ENCODE measurements around the gene PRKCD. TPM values are rescaled to one million over a fixed set of nuclear protein-coding genes. Genes with fewer than 3 reads are reported as not detected.

PRKCD gene
- polyA plus RNA-seq, 3 donors = 123 to 329 (median 158) TPM

- H4K20me1 ChIP-seq (ENCODE audit: insufficient read depth, low read length) = no peaks in the 10 kb centered on the region
- H3K9me3 Mint-ChIP-seq = no peaks in the 10 kb centered on the region
- H3K4me1 Mint-ChIP-seq = peaks cover 39% of the 10 kb centered on the region
- no peak for TF ChIP-seq CTCF (IDR thresholded peaks at IDR 0.05)
- peak overlapping the region; percentile 82 to 96 (median 95) for H3K4me3 ChIP-seq (replicated peaks in 1 of 3; ENCODE audit: low read depth in 2 of 3, low read length in 3 of 3)
- H3K9ac ChIP-seq (ENCODE audit: insufficient read depth, low read length, poor library complexity, severe bottlenecking) = peak overlapping the region; percentile 97
- H3K4me2 ChIP-seq (replicated peaks; ENCODE audit: extremely low read depth, low read length, poor library complexity, severe bottlenecking) = peak overlapping the region; percentile 93
- peaks cover 51% of the 10 kb centered on the region for H3K79me2 ChIP-seq (ENCODE audit: insufficient read depth, low read length)
- 100% methylated on average over 2 of the region's 3 CpGs for WGBS (ENCODE audit: insufficient coverage)
- peaks cover 11 to 28% of the 10 kb centered on the region in 2 donors for H3K36me3 ChIP-seq (replicated peaks in 1 of 2; ENCODE audit: control insufficient read depth in 1 of 2, insufficient read depth in 2 of 2, low read length in 2 of 2)
- intact Hi-C loops (cut with micrococcal nuclease) = no loop called here
- peaks cover 35 to 50% of the 10 kb centered on the region in 2 donors for H3K4me1 ChIP-seq (ENCODE audit: control insufficient read depth in 1 of 2, insufficient read depth in 2 of 2, low read length in 2 of 2)
- H3K27me3 Mint-ChIP-seq (ENCODE audit: low read depth in 3 of 3) = no peaks in the 10 kb centered on the region
- H3K27ac ChIP-seq (ENCODE audit: low read depth in 1 of 2, low read length in 2 of 2) = peak overlapping the region in 1 of 2 donors; percentile 100
- DNase-seq = no peak
- H3K36me3 Mint-ChIP-seq = peaks cover 24 to 26% of the 10 kb centered on the region in 2 donors
- peak overlapping the region; percentile 78 to 94 for H3K4me3 Mint-ChIP-seq
- H3K9me3 ChIP-seq (replicated peaks in 1 of 2; ENCODE audit: control insufficient read depth in 1 of 2, insufficient read depth in 1 of 2, low read length in 2 of 2) = no peaks in the 10 kb centered on the region
- H3K27ac Mint-ChIP-seq = peak overlapping the region in 6 of 7 donors; percentile 98 to 100 (median 99)
- peak overlapping the region; percentile 92 for H2AFZ ChIP-seq (ENCODE audit: insufficient read depth, low read depth, low read length, poor library complexity, severe bottlenecking)
- no peaks in the 10 kb centered on the region for H3K27me3 ChIP-seq (ENCODE audit: control insufficient read depth in 2 of 2, insufficient read depth in 2 of 2, low read length in 2 of 2)
These were observed 31.7 kb upstream of the PRKCD start for GRCh38 chr3:53129344-53129743.

- peaks cover 14 to 16% of the 10 kb centered on the region in 2 donors for H3K36me3 Mint-ChIP-seq
- Histone ChIP-seq H3K27me3 (ENCODE audit: control insufficient read depth in 2 of 2, insufficient read depth in 2 of 2, low read length in 2 of 2) (no peaks in the 10 kb centered on the region), H3K79me2 (ENCODE audit: insufficient read depth, low read length) (peaks cover 49% of the 10 kb centered on the region), H3K4me1 (ENCODE audit: control insufficient read depth in 1 of 2, insufficient read depth in 2 of 2, low read length in 2 of 2) (peaks cover 35 to 49% of the 10 kb centered on the region in 2 donors), H4K20me1 (ENCODE audit: insufficient read depth, low read length) (no peaks in the 10 kb centered on the region), H3K4me3 (replicated peaks in 1 of 3; ENCODE audit: low read depth in 2 of 3, low read length in 3 of 3) (peak within 1 kb of the TSS; percentile 82 to 96 (median 95)), H3K27ac (ENCODE audit: low read depth in 1 of 2, low read length in 2 of 2) (peak within 1 kb of the TSS; percentile 95 to 100), H3K9me3 (replicated peaks in 1 of 2; ENCODE audit: control insufficient read depth in 1 of 2, insufficient read depth in 1 of 2, low read length in 2 of 2) (no peaks in the 10 kb centered on the region), H3K9ac (ENCODE audit: insufficient read depth, low read length, poor library complexity, severe bottlenecking) (peak within 1 kb of the TSS; percentile 97), H3K4me2 (replicated peaks; ENCODE audit: extremely low read depth, low read length, poor library complexity, severe bottlenecking) (peak within 1 kb of the TSS; percentile 93), H2AFZ (ENCODE audit: insufficient read depth, low read depth, low read length, poor library complexity, severe bottlenecking) (peak within 1 kb of the TSS; percentile 92), H3K36me3 (replicated peaks in 1 of 2; ENCODE audit: control insufficient read depth in 1 of 2, insufficient read depth in 2 of 2, low read length in 2 of 2) (peaks cover 4 to 17% of the 10 kb centered on the region in 2 donors)
- peaks cover 38% of the 10 kb centered on the region for H3K4me1 Mint-ChIP-seq
- WGBS (ENCODE audit: insufficient coverage) = 0% methylated on average over 33 of the region's 41 CpGs
- peak within 1 kb of the TSS; percentile 98 to 100 (median 99) for H3K27ac Mint-ChIP-seq
- peak; percentile 95 to 97 (median 96) for DNase-seq
- no peak for TF ChIP-seq CTCF (IDR thresholded peaks at IDR 0.05)
- intact Hi-C loops (cut with micrococcal nuclease) = loop anchor here (5.0 kb wide), 3 partner anchors 37 to 67 kb away; no protein-coding TSS in a partner anchor
- H3K9me3 Mint-ChIP-seq = no peaks in the 10 kb centered on the region
- H3K27me3 Mint-ChIP-seq (ENCODE audit: low read depth in 3 of 3) = peaks cover 0 to 2% (median 0%) of the 10 kb centered on the region in 3 donors
- H3K4me3 Mint-ChIP-seq = peak within 1 kb of the TSS; percentile 78 to 94
These were observed 30.6 kb upstream of the PRKCD start, which contains the start of gene RFT1 for GRCh38 chr3:53130179-53131061. Gene RFT1 (minus strand): TSS chr3:53130435. CDS start chr3:53130400, 35 bp downstream.
